H1 (cell line): Measurements from ENCODE around the gene CNIH3. TPM values are rescaled to one million over a fixed set of nuclear protein-coding genes. Genes with fewer than 3 reads are reported as not detected.

ENCODE experiments used
- CTCF ChIA-PET: fragments of 300-600 bp; sonication (Branson Sonifier 250); formaldehyde crosslinking; loops from one replicate; lab custom pipeline; 2021; ENCODE audit not compliant: partially characterized antibody; lab: Charles Lee
- POLR2A ChIA-PET: fragments of 300-600 bp; sonication (Branson Sonifier 250); formaldehyde crosslinking; loops from one replicate; lab custom pipeline; 2021; ENCODE audit warnings: inconsistent platforms; ENCODE audit not compliant: partially characterized antibody; lab: Charles Lee
- DNase-seq, 2 experiments: peaks; one replicate each; pipeline versions ENCODE4 v3.0.0 to v3.0.0-alpha.2; 2010 to 2022; ENCODE audit warnings: low spot score in 2 of 2, low read depth in 1 of 2, mixed read lengths in 1 of 2
- FAIRE-seq: peaks from 2 replicates; lab custom pipeline; 2011; peaks lifted over from hg19 to GRCh38; lab: Jason Lieb, UNC
- H2AFZ ChIP-seq: 2 replicates; pipeline ENCODE4 v1.8.1; 2012; ENCODE audit warnings: low read length, inconsistent platforms
- H2AK5ac ChIP-seq: 2 replicates; pipeline ENCODE4 v1.6.1; 2013; ENCODE audit warnings: low read depth, low read length
- H2BK120ac ChIP-seq: replicated peaks from 2 replicates; pipeline ENCODE3; 2013; ENCODE audit warnings: low read depth, low read length, inconsistent platforms
- H2BK12ac ChIP-seq: 2 replicates; pipeline ENCODE4 v1.6.1; 2013; ENCODE audit warnings: low read depth, low read length
- H2BK15ac ChIP-seq: 2 replicates; pipeline ENCODE4 v1.6.1; 2013; ENCODE audit warnings: low read length
- H2BK20ac ChIP-seq: 2 replicates; pipeline ENCODE4 v1.6.1; 2013; ENCODE audit warnings: low read length
- H2BK5ac ChIP-seq: 2 replicates; pipeline ENCODE4 v1.6.1; 2013; ENCODE audit warnings: low read depth, low read length
- H3K14ac ChIP-seq: 2 replicates; pipeline ENCODE4 v1.6.1; 2013; ENCODE audit warnings: inconsistent platforms; ENCODE audit not compliant: insufficient read length
- H3K18ac ChIP-seq: 2 replicates; pipeline ENCODE4 v1.6.1; 2013; ENCODE audit warnings: low read length; ENCODE audit errors: extremely low read depth
- H3K23ac ChIP-seq: 2 replicates; pipeline ENCODE4 v1.6.1; 2013; ENCODE audit warnings: inconsistent platforms; ENCODE audit not compliant: insufficient read length
- H3K23me2 ChIP-seq: 2 replicates; pipeline ENCODE4 v1.6.1; 2013; ENCODE audit warnings: low read depth, low read length
- H3K27ac ChIP-seq: 2 replicates; pipeline ENCODE4 v1.6.1; 2011; ENCODE audit warnings: low read depth, low read length, inconsistent platforms
- H3K27me3 ChIP-seq, 4 experiments: replicated peaks in 1 of 4; 1 replicate in 1 of 4; 2 replicates in 3 of 4; pipeline versions ENCODE4 v1.6.1 to v1.8.1; 2011 to 2013; ENCODE audit warnings: low read length in 3 of 4, mild to moderate bottlenecking in 3 of 4, inconsistent platforms in 2 of 4, mixed read lengths in 2 of 4, moderate library complexity in 1 of 4; ENCODE audit not compliant: control insufficient read depth in 3 of 4, insufficient read depth in 3 of 4; ENCODE audit errors: extremely low read depth in 1 of 4
- H3K36me3 ChIP-seq, 4 experiments: 2 replicates each; pipeline versions ENCODE4 v1.6.1 to v1.8.1; 2011 to 2013; ENCODE audit warnings: mild to moderate bottlenecking in 4 of 4, low read length in 3 of 4, moderate library complexity in 2 of 4, control low read depth in 1 of 4, inconsistent platforms in 1 of 4; ENCODE audit not compliant: insufficient read depth in 4 of 4, control insufficient read depth in 2 of 4
- H3K4ac ChIP-seq: replicated peaks from 2 replicates; pipeline ENCODE3; 2013; ENCODE audit warnings: low read length, low read depth, mixed read lengths, inconsistent platforms; ENCODE audit not compliant: insufficient read length
- H3K4me1 ChIP-seq, 4 experiments: replicated peaks in 1 of 4; 1 replicate in 1 of 4; 2 replicates in 3 of 4; pipeline versions ENCODE4 v1.6.1 to v1.8.1; 2011 to 2013; ENCODE audit warnings: low read length in 3 of 4, inconsistent platforms in 2 of 4, mixed read lengths in 1 of 4; ENCODE audit not compliant: insufficient read depth in 4 of 4, control insufficient read depth in 3 of 4
- H3K4me2 ChIP-seq, 2 experiments: 2 replicates each; pipeline versions ENCODE4 v1.6.1 to v1.8.1; 2011 to 2013; ENCODE audit warnings: low read depth in 2 of 2, low read length in 2 of 2, control low read depth in 1 of 2, inconsistent platforms in 1 of 2, mild to moderate bottlenecking in 1 of 2; ENCODE audit not compliant: insufficient read depth in 1 of 2
- H3K4me3 ChIP-seq, 4 experiments: fragments of 200-600, 300-600 bp in 1 of 4; sonication (generic), shearing (Covaris generic), sonication (Bioruptor Twin) in 1 of 4; 2 replicates each; pipeline versions ENCODE4 v1.5.1 to v1.8.1; 2011 to 2016; ENCODE audit warnings: low read length in 4 of 4, low read depth in 3 of 4, control low read depth in 2 of 4, inconsistent platforms in 2 of 4, mild to moderate bottlenecking in 2 of 4, mixed read lengths in 1 of 4, moderate library complexity in 1 of 4; ENCODE audit not compliant: insufficient read depth in 2 of 4; ENCODE audit errors: extremely low read depth in 1 of 4
- H3K56ac ChIP-seq: replicated peaks from 2 replicates; pipeline ENCODE3; 2013; ENCODE audit warnings: low read depth, mild to moderate bottlenecking, mixed read lengths, low read length, inconsistent platforms; ENCODE audit not compliant: insufficient read length
- H3K79me1 ChIP-seq: 2 replicates; pipeline ENCODE4 v1.6.1; 2013; ENCODE audit warnings: low read depth, low read length, control low read depth
- H3K79me2 ChIP-seq, 2 experiments: 2 replicates each; pipeline versions ENCODE4 v1.6.1 to v1.8.1; 2012 to 2013; ENCODE audit warnings: low read length in 2 of 2, mild to moderate bottlenecking in 2 of 2, inconsistent platforms in 1 of 2; ENCODE audit not compliant: insufficient read depth in 2 of 2, control insufficient read depth in 1 of 2
- H3K9ac ChIP-seq, 4 experiments: replicated peaks in 1 of 4; 1 replicate in 1 of 4; 2 replicates in 3 of 4; pipeline versions ENCODE4 v1.6.1 to v1.8.1; 2011 to 2013; ENCODE audit warnings: low read depth in 3 of 4, low read length in 3 of 4, control low read depth in 2 of 4, mild to moderate bottlenecking in 2 of 4, moderate library complexity in 2 of 4, inconsistent platforms in 1 of 4; ENCODE audit errors: extremely low read depth in 1 of 4
- H3K9me3 ChIP-seq, 2 experiments: 2 replicates each; pipeline versions ENCODE4 v1.6.1 to v1.8.1; 2012 to 2013; ENCODE audit warnings: mild to moderate bottlenecking in 2 of 2, moderate library complexity in 2 of 2, control low read depth in 1 of 2, inconsistent platforms in 1 of 2, low read depth in 1 of 2, low read length in 1 of 2, mixed read lengths in 1 of 2; ENCODE audit not compliant: insufficient read depth in 2 of 2
- H4K20me1 ChIP-seq, 2 experiments: replicated peaks in 1 of 2; 2 replicates each; pipeline versions ENCODE3 to v1.8.1; 2011 to 2013; ENCODE audit warnings: inconsistent platforms in 2 of 2, low read length in 2 of 2, mild to moderate bottlenecking in 1 of 2; ENCODE audit not compliant: insufficient read depth in 2 of 2, control insufficient read depth in 1 of 2
- H4K5ac ChIP-seq: 2 replicates; pipeline ENCODE4 v1.6.1; 2013; ENCODE audit warnings: low read length, low read depth, mixed read lengths, inconsistent platforms; ENCODE audit not compliant: insufficient read length
- H4K8ac ChIP-seq: 2 replicates; pipeline ENCODE4 v1.8.0; 2013; ENCODE audit warnings: mild to moderate bottlenecking, moderate library complexity, low read length, inconsistent platforms; ENCODE audit not compliant: insufficient read depth; ENCODE audit errors: extremely low read depth
- H4K91ac ChIP-seq: replicated peaks from 2 replicates; pipeline ENCODE3; 2013; ENCODE audit warnings: low read length, mixed read lengths, inconsistent platforms; ENCODE audit not compliant: insufficient read length
- ATF3 ChIP-seq: IDR thresholded peaks from 2 replicates; pipeline ENCODE4 v1.6.1; 2011; ENCODE audit warnings: low read depth, mild to moderate bottlenecking, low read length; ENCODE audit not compliant: insufficient read depth
- BACH1 ChIP-seq: IDR thresholded peaks from 2 replicates; pipeline ENCODE4 v1.6.1; 2012; ENCODE audit warnings: low read length, improper control_type of control experiment
- BRCA1 ChIP-seq: IDR thresholded peaks from 2 replicates; pipeline ENCODE4 v1.6.1; 2012; ENCODE audit warnings: low read depth, low read length, improper control_type of control experiment
- CHD2 ChIP-seq: IDR thresholded peaks from 2 replicates; pipeline ENCODE4 v1.6.1; 2012; ENCODE audit warnings: low read length, improper control_type of control experiment
- KDM5A ChIP-seq: fragments of 200-600 bp; IDR thresholded peaks from 2 replicates; pipeline ENCODE4 v1.7.1; 2012; ENCODE audit warnings: mild to moderate bottlenecking, low read length, inconsistent platforms, mixed read lengths
- PHF8 ChIP-seq: fragments of 200-600 bp; sonication (generic); conservative IDR thresholded peaks from 2 replicates; pipeline ENCODE4 v1.7.1; 2012; ENCODE audit warnings: low read depth, mild to moderate bottlenecking, inconsistent platforms, low read length, moderate library complexity
- POU5F1 ChIP-seq: IDR thresholded peaks from 2 replicates; pipeline ENCODE4 v1.6.1; 2011; ENCODE audit warnings: low read depth, mild to moderate bottlenecking, low read length, moderate library complexity
- RBBP5 ChIP-seq: IDR thresholded peaks from 2 replicates; pipeline ENCODE4 v1.7.1; 2012; ENCODE audit warnings: low read depth, mild to moderate bottlenecking, inconsistent platforms, low read length, moderate library complexity, borderline replicate concordance
- SAP30 ChIP-seq: fragments of 300-600 bp; sonication (generic); IDR thresholded peaks from 2 replicates; pipeline ENCODE4 v1.7.1; 2012; ENCODE audit warnings: low read length, moderate library complexity, mild to moderate bottlenecking, inconsistent platforms; ENCODE audit not compliant: insufficient read depth, insufficient replicate concordance
- TEAD4 ChIP-seq: IDR thresholded peaks from 2 replicates; pipeline ENCODE4 v1.6.1; 2012; ENCODE audit warnings: low read depth, low read length, inconsistent platforms, mixed read lengths
- WGBS, 2 experiments: shearing (Covaris generic) in 1 of 2; methylation state at CpG; one replicate each; pipeline versions ENCODE4 v1.1.6 to v1.1.7; 2013 to 2015; ENCODE audit warnings: low lambda C conversion rate in 2 of 2, mixed read lengths in 2 of 2, inconsistent platforms in 1 of 2, low coverage in 1 of 2, missing lambda C conversion rate in 1 of 2; ENCODE audit not compliant: insufficient replicate concordance in 2 of 2, insufficient coverage in 1 of 2, insufficient read length in 1 of 2; ENCODE audit errors: extremely low coverage in 1 of 2, missing lambda C conversion rate in 1 of 2; 5-methylcytosine and 5-hydroxymethylcytosine counted together
- polyA plus RNA-seq, 7 experiments: library from polyadenylated mRNA; depleted of rRNA in 3 of 7; stranded (reverse) in 5 of 7; unstranded in 2 of 7; fragments of >200 nt in 5 of 7; fragments of 200-250 nt in 2 of 7; gene quantifications; 1 replicate in 5 of 7; 2 replicates in 1 of 7; 4 replicates in 1 of 7; pipeline versions ENCODE4 v1.2.1 to v1.2.3, GENCODE V29; 2011 to 2013; ENCODE audit warnings: missing spikeins in 2 of 7, mixed read lengths in 2 of 7
- total RNA-seq: library from RNA; stranded (reverse); fragmentation: NEBNext Ultra II Directional; extraction: Animal tissue kit (Norgen Biotek cat#: 25700); gene quantifications from 2 replicates; pipeline ENCODE4 v1.2.1, GENCODE V29; 2021

CNIH3 gene
- total and polyA plus RNA-seq, 2 of the 8 experiments (the other 6 are each of a cell fraction or from before 2014, with no cell fraction given), result 3.7 to 5.6 TPM

- 0 out of 4 replicates have a peak overlapping the region, but pooled peaks of 1 of the 2 experiments have one; percentile 16 for H3K4me2 ChIP-seq
- POLR2A ChIA-PET, result interaction anchor here (0.7 kb wide), 1 partner anchor 13 kb away, joined by 3 read pairs; no protein-coding TSS in a partner anchor
- no peaks in the 10 kb centered on the region for H3K36me3 ChIP-seq
- no peak overlapping the region for H3K9ac ChIP-seq
- FAIRE-seq (no peak), DNase-seq (no peak)
- no peaks in the 10 kb centered on the region for H3K23me2 ChIP-seq
- H3K14ac ChIP-seq, result no peak overlapping the region
- H3K27me3 ChIP-seq, result no peaks in the 10 kb centered on the region
- no peaks in the 10 kb centered on the region for H4K20me1 ChIP-seq
- peak overlapping the region; percentile 23 for H2BK15ac ChIP-seq
- 88% methylated on average over 8 of the region's 8 CpGs; no CpG with 5 or more reads in 1 of the 2 experiments for WGBS, 2 experiments
- H3K79me1 ChIP-seq, result no peaks in the 10 kb centered on the region
- peak overlapping the region; percentile 66; the same call in 1 of the 2 replicates for H2BK20ac ChIP-seq
- H2AFZ ChIP-seq, result no peak overlapping the region
- H3K4ac ChIP-seq, result peak overlapping the region; percentile 22
- peak overlapping the region; percentile 73 for H3K18ac ChIP-seq
- H3K9me3 ChIP-seq, result no peaks in the 10 kb centered on the region
- H3K56ac ChIP-seq, result no peak overlapping the region
- 0 out of 2 replicates have a peak overlapping the region, but pooled peaks have one; percentile 32 for H2AK5ac ChIP-seq
- H2BK5ac ChIP-seq, result peak overlapping the region; percentile 76
- no peak overlapping the region for H3K23ac ChIP-seq
- H3K79me2 ChIP-seq, result no peaks in the 10 kb centered on the region
- no peak overlapping the region for H4K5ac ChIP-seq
- H3K4me1 ChIP-seq, result peaks cover 0 to 8% (median 7%) of the 10 kb centered on the region in 4 experiments; a peak in 6 of 7 replicates
- CTCF ChIA-PET, result interaction anchor here (0.6 to 17.3 kb wide), 5 partner anchors 16 to 191 kb away, joined by 3 to 236 read pairs (median 5); no protein-coding TSS in a partner anchor
- peak overlapping the region; percentile 72; the same call in 1 of the 2 replicates for H2BK12ac ChIP-seq
- no peak overlapping the region for H2BK120ac ChIP-seq
- H3K4me3 ChIP-seq, result no peak overlapping the region
- H4K8ac ChIP-seq, result no peak overlapping the region
- peak overlapping the region; percentile 79 for H4K91ac ChIP-seq
- no peak overlapping the region for H3K27ac ChIP-seq
- no peak for TF ChIP-seq BRCA1
- no peak for TF ChIP-seq RBBP5
- TF ChIP-seq ATF3, result no peak
- TF ChIP-seq SAP30, result no peak
- no peak for TF ChIP-seq PHF8
- TF ChIP-seq BACH1, result no peak
- no peak for TF ChIP-seq TEAD4
- TF ChIP-seq CHD2, result no peak
- TF ChIP-seq POU5F1, result no peak
- no peak for TF ChIP-seq KDM5A
These were observed 88.1 kb downstream of the CNIH3 start for GRCh38 chr1:224704107-224704735.
